GM19324 (cell line): ENCODE measurements around the gene FOXF1.

Experiments used
- ATAC-seq: cut with Tn5 transposase; IDR thresholded peaks from one replicate; pipeline ENCODE4 v1.9.1; 2021; ENCODE audit warnings: mild to moderate bottlenecking, moderate library complexity; ENCODE audit not compliant: unreplicated experiment, low FRiP score

The FOXF1 gene

GRCh38 chr16:86554599-86554916, 44.2 kb downstream of the FOXF1 start:
- ATAC-seq: peak; percentile 6

GRCh38 chr16:86554917-86555703, 44.8 kb downstream of the FOXF1 start, which contains the start of gene MTHFSD:
Gene MTHFSD, minus strand, starts transcription at chr16:86555235. Its CDS starts 51 bp downstream, at chr16:86555184.
- ATAC-seq: peak; percentile 88

GRCh38 chr16:86555704-86556075, 45.4 kb downstream of the FOXF1 start:
- ATAC-seq: no peak

- no peak for ATAC-seq
Observed at GRCh38 chr16:86556576-86556975, 46.2 kb downstream of the FOXF1 start.

GRCh38 chr16:86557587-86557986, 47.3 kb downstream of the FOXF1 start:
- ATAC-seq: no peak

GRCh38 chr16:86558355-86559193, 48.2 kb downstream of the FOXF1 start:
- no peak for ATAC-seq

- no peak for ATAC-seq
Observed at GRCh38 chr16:86559802-86560305, 49.5 kb downstream of the FOXF1 start.

- no peak for ATAC-seq
Observed at GRCh38 chr16:86562356-86562755, 52.0 kb downstream of the FOXF1 start.

- no peak for ATAC-seq
Observed at GRCh38 chr16:86563469-86564345, 53.4 kb downstream of the FOXF1 start.
